OCI-LY7 (cell line): Measurements from ENCODE around the gene PLD4. TPM values are rescaled to one million over a fixed set of nuclear protein-coding genes. Genes with fewer than 3 reads are reported as not detected.

ENCODE experiments used
- BruUV-seq: library from RNA; stranded (reverse); fragments of 400-500 nt; replicated peaks from 2 replicates; lab custom pipeline; 2021; lab: Mats Ljungman, UMichigan
- CTCF ChIA-PET: fragments of 300-600 bp; sonication (Branson Sonifier 250); formaldehyde crosslinking; loops from one replicate; lab custom pipeline; 2022; ENCODE audit warnings: antibody characterized with exemption; ENCODE audit not compliant: unreplicated experiment; lab: Charles Lee
- POLR2A ChIA-PET: fragments of 300-600 bp; sonication (Branson Sonifier 250); formaldehyde crosslinking; loops from one replicate; lab custom pipeline; 2022; ENCODE audit warnings: antibody characterized with exemption; lab: Charles Lee
- DNase-seq: peaks from one replicate; pipeline ENCODE4 v3.0.0-alpha.2; 2015; ENCODE audit warnings: low spot score
- H2AFZ ChIP-seq: fragments of 200-600 bp; sonication (generic), shearing (Covaris generic); 2 replicates; pipeline ENCODE4 v1.6.1; 2014; ENCODE audit warnings: mild to moderate bottlenecking, antibody characterized with exemption, low read length, moderate library complexity
- H3K27ac ChIP-seq: fragments of 200-600 bp; sonication (generic); 2 replicates; pipeline ENCODE4 v1.5.1; 2014; ENCODE audit warnings: mixed run types, low read depth, mild to moderate bottlenecking, moderate library complexity, low read length, inconsistent platforms; ENCODE audit not compliant: poor library complexity, severe bottlenecking
- H3K36me3 ChIP-seq: fragments of 200-600 bp; sonication (generic); 2 replicates; pipeline ENCODE4 v1.6.1; 2014; ENCODE audit warnings: mild to moderate bottlenecking, antibody characterized with exemption, low read length, moderate library complexity, mixed read lengths; ENCODE audit not compliant: insufficient read depth
- H3K4me1 ChIP-seq: fragments of 200-600 bp; sonication (generic); 2 replicates; pipeline ENCODE4 v1.5.1; 2014; ENCODE audit warnings: mild to moderate bottlenecking, low read length; ENCODE audit not compliant: insufficient read depth, poor library complexity, severe bottlenecking
- H3K4me2 ChIP-seq: fragments of 200-600 bp; sonication (generic); 2 replicates; pipeline ENCODE4 v1.6.1; 2014; ENCODE audit warnings: mild to moderate bottlenecking, low read length
- H3K4me3 ChIP-seq: fragments of 200-600 bp; sonication (generic); 2 replicates; pipeline ENCODE4 v1.5.1; 2014; ENCODE audit warnings: mild to moderate bottlenecking, low read depth, low read length; ENCODE audit not compliant: poor library complexity, severe bottlenecking
- H3K79me2 ChIP-seq: fragments of 200-600 bp; sonication (generic); 2 replicates; pipeline ENCODE4 v1.6.1; 2016; ENCODE audit warnings: low read depth, mild to moderate bottlenecking, low read length, moderate library complexity, mixed read lengths; ENCODE audit not compliant: insufficient read depth
- H3K9me2 ChIP-seq: fragments of 200-600 bp; sonication (generic); 2 replicates; pipeline ENCODE4 v1.6.1; 2016; ENCODE audit warnings: mild to moderate bottlenecking, low read length, mixed read lengths; ENCODE audit not compliant: insufficient read depth
- H3K9me3 ChIP-seq: fragments of 200-600 bp; sonication (generic); 2 replicates; pipeline ENCODE4 v1.6.1; 2014; ENCODE audit warnings: mild to moderate bottlenecking, mixed run types, low read length, mixed read lengths
- H4K20me1 ChIP-seq: fragments of 200-600 bp; sonication (generic); 2 replicates; pipeline ENCODE4 v1.6.1; 2014; ENCODE audit warnings: mild to moderate bottlenecking, antibody characterized with exemption, low read length, moderate library complexity, mixed read lengths; ENCODE audit not compliant: insufficient read depth
- EZH2phosphoT487 ChIP-seq: fragments of 200-600 bp; sonication (generic); IDR thresholded peaks from 2 replicates; pipeline ENCODE4 v1.6.1; 2018; ENCODE audit warnings: low read depth, borderline replicate concordance, mild to moderate bottlenecking, mixed run types, antibody characterized with exemption, low read length, moderate library complexity, mixed read lengths
- intact Hi-C: fragments of 100-400 bp; cut with micrococcal nuclease; formaldehyde crosslinking; loops from one replicate; pipeline ENCODE4 v1.10.0; 2022; ENCODE audit not compliant: unreplicated experiment
- total RNA-seq, 2 experiments: library from RNA; depleted of rRNA in 1 of 2; stranded (reverse); fragments of >200 nt in 1 of 2; shearing (Covaris generic) in 1 of 2; gene quantifications; 2 replicates each; pipeline ENCODE4 v1.2.3, GENCODE V29; 2014 to 2022
- TF ChIP-seq, protein P1 (sequence below): fragments of 200-600 bp; sonication (generic); conservative IDR thresholded peaks from 2 replicates; pipeline ENCODE4 v1.5.1; 2014; ENCODE audit warnings: mild to moderate bottlenecking, antibody characterized with exemption, low read length, moderate library complexity, mixed read lengths

The PLD4 gene
- total RNA-seq, 2 experiments from 2014 or later: 0.66 to 5.1 TPM

- no peaks in the 10 kb centered on the region for H3K79me2 ChIP-seq
- ChIA-PET POLR2A (no interaction called here), CTCF (no interaction called here)
- TF ChIP-seq, protein P1, sequence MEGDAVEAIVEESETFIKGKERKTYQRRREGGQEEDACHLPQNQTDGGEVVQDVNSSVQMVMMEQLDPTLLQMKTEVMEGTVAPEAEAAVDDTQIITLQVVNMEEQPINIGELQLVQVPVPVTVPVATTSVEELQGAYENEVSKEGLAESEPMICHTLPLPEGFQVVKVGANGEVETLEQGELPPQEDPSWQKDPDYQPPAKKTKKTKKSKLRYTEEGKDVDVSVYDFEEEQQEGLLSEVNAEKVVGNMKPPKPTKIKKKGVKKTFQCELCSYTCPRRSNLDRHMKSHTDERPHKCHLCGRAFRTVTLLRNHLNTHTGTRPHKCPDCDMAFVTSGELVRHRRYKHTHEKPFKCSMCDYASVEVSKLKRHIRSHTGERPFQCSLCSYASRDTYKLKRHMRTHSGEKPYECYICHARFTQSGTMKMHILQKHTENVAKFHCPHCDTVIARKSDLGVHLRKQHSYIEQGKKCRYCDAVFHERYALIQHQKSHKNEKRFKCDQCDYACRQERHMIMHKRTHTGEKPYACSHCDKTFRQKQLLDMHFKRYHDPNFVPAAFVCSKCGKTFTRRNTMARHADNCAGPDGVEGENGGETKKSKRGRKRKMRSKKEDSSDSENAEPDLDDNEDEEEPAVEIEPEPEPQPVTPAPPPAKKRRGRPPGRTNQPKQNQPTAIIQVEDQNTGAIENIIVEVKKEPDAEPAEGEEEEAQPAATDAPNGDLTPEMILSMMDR: no peak
- TF ChIP-seq EZH2phosphoT487: no peak
- H3K9me2 ChIP-seq: no peaks in the 10 kb centered on the region
- BruUV-seq: no TSS peak
- no peaks in the 10 kb centered on the region for H4K20me1 ChIP-seq
- H3K4me1 ChIP-seq: peaks cover 4% of the 10 kb centered on the region
- H2AFZ ChIP-seq: no peak overlapping the region
- DNase-seq: no peak
- no peaks in the 10 kb centered on the region for H3K36me3 ChIP-seq
- no peak overlapping the region for H3K4me2 ChIP-seq
- no peak overlapping the region for H3K27ac ChIP-seq
- intact Hi-C loops: loop anchor here (5.0 kb wide), 1 partner anchor 126 kb away; the partner anchor contains the start of gene SIVA1
- H3K4me3 ChIP-seq: no peak overlapping the region
- H3K9me3 ChIP-seq: no peaks in the 10 kb centered on the region
Measured at GRCh38 chr14:104877806-104878550, 46.7 kb upstream of the PLD4 start.

DNA sequence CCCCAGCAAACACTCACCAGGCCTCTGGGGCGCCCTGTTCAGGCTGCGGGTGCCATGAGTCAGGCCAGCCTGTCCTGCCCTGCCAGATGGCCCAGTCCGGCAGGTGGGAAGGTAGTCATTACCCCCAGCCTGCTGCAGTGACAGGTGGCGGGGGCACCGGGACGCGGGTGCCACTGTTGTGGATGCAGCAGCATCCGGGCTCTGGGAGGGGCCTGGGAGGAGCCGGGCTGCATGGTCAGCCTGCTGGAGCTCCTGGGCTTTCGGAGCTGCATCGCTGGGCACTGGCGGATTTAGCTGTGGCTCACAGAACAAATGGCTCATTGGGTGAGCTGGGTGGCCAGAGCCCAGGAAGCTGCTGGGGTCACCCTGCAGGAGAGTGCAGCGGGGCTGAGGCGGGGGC is 46.1 kb upstream of the PLD4 start:
- POLR2A ChIA-PET: no interaction called here
- DNase-seq: no peak
- H3K79me2 ChIP-seq: no peaks in the 10 kb centered on the region
- no peaks in the 10 kb centered on the region for H4K20me1 ChIP-seq
- CTCF ChIA-PET: no interaction called here
- H3K4me2 ChIP-seq: no peak overlapping the region
- intact Hi-C loops: loop anchor here (5.0 kb wide), 1 partner anchor 126 kb away; the partner anchor contains the start of gene SIVA1
- no peaks in the 10 kb centered on the region for H3K36me3 ChIP-seq
- no peaks in the 10 kb centered on the region for H3K9me2 ChIP-seq
- H2AFZ ChIP-seq: no peak overlapping the region
- no peak overlapping the region for H3K4me3 ChIP-seq
- H3K27ac ChIP-seq: no peak overlapping the region
- BruUV-seq: no TSS peak
- peaks cover 4% of the 10 kb centered on the region for H3K4me1 ChIP-seq
- H3K9me3 ChIP-seq: no peaks in the 10 kb centered on the region
- TF ChIP-seq EZH2phosphoT487: no peak
- TF ChIP-seq, protein P1: no peak
